Sigmoid colon (tissue), 7 donors: Measurements from ENCODE around the gene SLC8A1. TPM values are rescaled to one million over a fixed set of nuclear protein-coding genes. Genes with fewer than 3 reads are reported as not detected.
A peak's percentile ranks its signal among the peaks of the same experiment; 100 is the strongest.

ENCODE experiments used
- DNase-seq: peaks from one replicate; pipeline ENCODE4 v3.0.0-alpha.2; 2019
- H3K27ac ChIP-seq, 4 donors: fragments of 200-600 bp; sonication (generic); one replicate each; pipeline ENCODE4 v1.5.1; 2016 to 2019; ENCODE audit warnings: mild to moderate bottlenecking in 1 of 4
- H3K27me3 ChIP-seq, 3 donors: fragments of 200-600 bp; sonication (generic); one replicate each; pipeline ENCODE4 v1.5.1; 2019; ENCODE audit warnings: mild to moderate bottlenecking in 1 of 3
- H3K36me3 ChIP-seq, 4 donors: fragments of 200-600 bp; sonication (generic); one replicate each; pipeline ENCODE4 v1.5.1; 2016 to 2019
- H3K4me1 ChIP-seq, 4 donors: fragments of 200-600 bp; sonication (generic); one replicate each; pipeline ENCODE4 v1.5.1; 2017 to 2019
- H3K4me3 ChIP-seq, 4 donors: fragments of 200-600 bp; sonication (generic); one replicate each; pipeline ENCODE4 v1.5.1; 2017 to 2019; ENCODE audit warnings: mild to moderate bottlenecking in 2 of 4, moderate library complexity in 1 of 4
- H3K9me3 ChIP-seq, 4 donors: fragments of 200-600 bp in 3 of 4; sonication (generic) in 3 of 4; one replicate each; pipeline versions ENCODE4 v1.5.1 to v1.6.1; 2013 to 2019
- CTCF ChIP-seq, 4 experiments: fragments of 450-650 bp in 3 of 4; fragments of 200-600 bp in 1 of 4; IDR thresholded peaks; one replicate each; pipeline ENCODE4 v1.5.1; 2016 to 2019; ENCODE audit warnings: antibody characterized with exemption in 4 of 4, mild to moderate bottlenecking in 3 of 4, moderate library complexity in 2 of 4
- EP300 ChIP-seq, 4 donors: sonication (generic); formaldehyde crosslinking; IDR thresholded peaks; one replicate each; pipeline ENCODE4 v1.6.1; 2017; ENCODE audit warnings: antibody characterized with exemption in 4 of 4
- POLR2A ChIP-seq, 2 donors: fragments of 450-650 bp; IDR thresholded peaks; one replicate each; pipeline ENCODE4 v1.6.1; 2016; ENCODE audit warnings: antibody characterized with exemption in 2 of 2, mild to moderate bottlenecking in 2 of 2, moderate library complexity in 2 of 2
- POLR2AphosphoS5 ChIP-seq, 4 donors: sonication (generic); formaldehyde crosslinking; IDR thresholded peaks; one replicate each; pipeline ENCODE4 v1.6.1; 2017; ENCODE audit warnings: antibody characterized with exemption in 4 of 4
- WGBS, 2 donors: extraction: QIAGEN DNeasy Blood & Tissue Kit; methylation state at CpG; one replicate each; pipeline ENCODE4 v1.1.7; 2013; 5-methylcytosine and 5-hydroxymethylcytosine counted together
- intact Hi-C: fragments of 100-400 bp; cut with DNase I; formaldehyde crosslinking; loops from one replicate; pipeline ENCODE4 v1.15.1; 2023
- polyA plus RNA-seq, 3 donors: library from polyadenylated mRNA; stranded (reverse); fragments of 200-250 nt; gene quantifications; one replicate each; pipeline ENCODE4 v1.2.3, GENCODE V29; 2013
- total RNA-seq, 4 donors: library from RNA; depleted of rRNA; stranded (reverse); fragments of >200 nt; gene quantifications; one replicate each; pipeline ENCODE4 v1.1.0, GENCODE V29; 2016
- donor health status: healthy with polysubstance abuse.
- donor health status: Bipolar disorder and iron deficiency.
- donor health status: healthy.

SLC8A1 gene
- total and polyA plus RNA-seq, 7 donors, result 0.60 to 337 (median 229) TPM

- intact Hi-C loops, result loop anchor here (10.0 kb wide), 1 partner anchor 276 kb away; no protein-coding TSS in a partner anchor
- peak; percentile 64 for DNase-seq
- TF ChIP-seq POLR2AphosphoS5 (IDR thresholded peaks at IDR 0.05) (peak in 3 of 4 donors; percentile 40 to 58 (median 52)), EP300 (IDR thresholded peaks at IDR 0.05) (no peak), POLR2A (IDR thresholded peaks at IDR 0.05) (no peak), CTCF (IDR thresholded peaks at IDR 0.05) (no peak)
- Histone ChIP-seq H3K27me3 (no peaks in the 10 kb centered on the region), H3K9me3 (no peaks in the 10 kb centered on the region), H3K4me1 (peaks cover 0 to 36% (median 19%) of the 10 kb centered on the region in 4 donors), H3K4me3 (peak overlapping the region; percentile 37 to 52 (median 42)), H3K36me3 (no peaks in the 10 kb centered on the region), H3K27ac (peak overlapping the region; percentile 67 to 78 (median 72))
- WGBS, 2 donors, result 65 to 66% methylated on average over 11 of the region's 11 CpGs
Measured at GRCh38 chr2:40488927-40489677, 37.2 kb upstream of the SLC8A1 start.

DNA sequence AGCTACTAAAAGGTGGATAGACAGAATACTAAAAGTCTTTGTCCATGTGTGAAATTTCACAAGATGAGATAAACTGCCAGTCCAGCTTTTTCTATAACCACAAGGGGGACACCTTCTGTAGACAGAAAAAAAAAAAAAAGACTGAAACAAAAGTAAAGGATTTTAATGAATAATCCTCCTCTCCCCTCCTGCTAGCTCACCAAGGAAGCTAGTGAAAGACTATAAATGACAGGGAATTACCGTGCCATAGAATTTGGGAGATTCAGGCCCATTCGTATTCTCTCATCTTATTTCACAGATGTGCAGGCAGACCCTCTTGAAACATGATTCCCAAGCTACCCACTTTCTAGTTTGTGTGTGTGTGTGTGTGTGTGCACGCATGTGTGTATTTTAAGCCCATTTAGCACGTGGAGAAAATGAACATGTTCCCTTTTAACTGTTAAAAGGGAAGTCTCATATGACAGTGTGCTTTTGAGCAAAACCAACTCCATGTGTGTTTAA is 36.3 kb upstream of the SLC8A1 start:
- Histone ChIP-seq H3K9me3 (no peaks in the 10 kb centered on the region), H3K4me3 (peak overlapping the region in 3 of 4 donors; percentile 3 to 52 (median 5)), H3K27me3 (no peaks in the 10 kb centered on the region), H3K36me3 (no peaks in the 10 kb centered on the region), H3K4me1 (peaks cover 0 to 36% (median 19%) of the 10 kb centered on the region in 4 donors), H3K27ac (peak overlapping the region in 3 of 4 donors; percentile 67 to 78 (median 75))
- DNase-seq, result no peak
- intact Hi-C loops, result loop anchor here (10.0 kb wide), 1 partner anchor 277 kb away; no protein-coding TSS in a partner anchor
- TF ChIP-seq POLR2AphosphoS5 (IDR thresholded peaks at IDR 0.05) (no peak), POLR2A (IDR thresholded peaks at IDR 0.05) (no peak), CTCF (IDR thresholded peaks at IDR 0.05) (peak in 3 of 4 experiments; percentile 30 to 57 (median 55)), EP300 (IDR thresholded peaks at IDR 0.05) (no peak)
- 40 to 46% methylated on average over 4 of the region's 4 CpGs for WGBS, 2 donors

- Histone ChIP-seq H3K4me3 (peak overlapping the region in 1 of 4 donors; percentile 52), H3K27ac (peak overlapping the region in 3 of 4 donors; percentile 67 to 78 (median 75)), H3K9me3 (no peaks in the 10 kb centered on the region), H3K4me1 (peaks cover 0 to 36% (median 19%) of the 10 kb centered on the region in 4 donors), H3K36me3 (no peaks in the 10 kb centered on the region), H3K27me3 (no peaks in the 10 kb centered on the region)
- 74 to 84% methylated on average over 2 of the region's 2 CpGs for WGBS, 2 donors
- no peak for DNase-seq
- no peak for TF ChIP-seq CTCF (IDR thresholded peaks at IDR 0.05)
- intact Hi-C loops, result loop anchor here (10.0 kb wide), 1 partner anchor 277 kb away; no protein-coding TSS in a partner anchor
Measured at GRCh38 chr2:40487602-40488001, 35.7 kb upstream of the SLC8A1 start.

DNA sequence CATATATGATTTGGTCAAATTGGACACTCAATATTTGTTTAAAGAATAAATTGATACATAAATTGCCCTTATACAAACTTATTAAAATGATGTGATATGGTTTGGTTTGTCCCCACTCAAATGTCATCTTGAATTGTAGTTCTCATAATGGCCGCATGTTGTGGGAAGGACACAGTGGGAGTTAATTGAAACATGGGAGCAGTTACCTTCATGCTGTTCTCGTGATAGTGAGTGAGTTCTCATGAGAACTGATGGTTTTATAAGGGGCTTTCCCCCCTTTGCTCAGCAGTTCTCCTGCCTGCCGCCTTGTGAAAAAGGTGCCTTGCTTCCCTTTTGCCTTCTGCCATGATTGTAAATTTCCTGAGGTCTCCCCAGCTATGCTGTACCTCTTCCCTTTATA is 34.0 kb upstream of the SLC8A1 start:
- no peak for DNase-seq
- Histone ChIP-seq H3K36me3 (no peaks in the 10 kb centered on the region), H3K4me3 (no peak overlapping the region), H3K4me1 (peaks cover 0 to 35% (median 18%) of the 10 kb centered on the region in 4 donors), H3K27ac (no peak overlapping the region), H3K9me3 (no peaks in the 10 kb centered on the region), H3K27me3 (no peaks in the 10 kb centered on the region)
- no peak for TF ChIP-seq POLR2A (IDR thresholded peaks at IDR 0.05)
- TF ChIP-seq CTCF (IDR thresholded peaks at IDR 0.05), result no peak
- intact Hi-C loops, result loop anchor here (10.0 kb wide), 1 partner anchor 279 kb away; no protein-coding TSS in a partner anchor
- 63 to 82% methylated on average over 3 of the region's 3 CpGs for WGBS, 2 donors
